Liver (tissue), 3 donors: ENCODE data around the gene ZNHIT2.
"Not testable (repeated sequence)": the region's sequence is repeated elsewhere in the genome, so short reads cannot be mapped to it uniquely, and the experiment has no call there.

Experiments used
- FOXA1 ChIP-seq: IDR thresholded peaks from 2 replicates; pipeline ENCODE4 v1.6.1; 2016; ENCODE audit warnings: antibody characterized with exemption
- GABPA ChIP-seq, 2 donors: IDR thresholded peaks in 1 of 2; conservative IDR thresholded peaks in 1 of 2; 2 replicates each; pipeline ENCODE4 v1.6.1; 2016; ENCODE audit warnings: antibody characterized with exemption in 2 of 2, mild to moderate bottlenecking in 1 of 2, moderate library complexity in 1 of 2
- RAD21 ChIP-seq, 2 donors: IDR thresholded peaks; 2 replicates each; pipeline ENCODE4 v1.6.1; 2016; ENCODE audit warnings: antibody characterized with exemption in 2 of 2, mild to moderate bottlenecking in 2 of 2
- YY1 ChIP-seq: IDR thresholded peaks from 2 replicates; pipeline ENCODE4 v1.6.1; 2016; ENCODE audit warnings: antibody characterized with exemption, mild to moderate bottlenecking
- TF ChIP-seq, protein P1 (sequence below): fragments of 150-350 bp; IDR thresholded peaks from 2 replicates; pipeline ENCODE4 v1.5.1; 2017; ENCODE audit warnings: improper control_type of control experiment, low read depth, low read length; ENCODE audit not compliant: missing input control
- TF ChIP-seq, protein P2 (sequence below): IDR thresholded peaks from 2 replicates; pipeline ENCODE4 v1.6.1; 2016; ENCODE audit warnings: antibody characterized with exemption
- TF ChIP-seq, protein P3 (sequence below): IDR thresholded peaks from 2 replicates; pipeline ENCODE4 v1.6.1; 2016; ENCODE audit warnings: antibody characterized with exemption, mild to moderate bottlenecking
- TF ChIP-seq, protein P4 (sequence below): IDR thresholded peaks from 2 replicates; pipeline ENCODE4 v1.6.1; 2016; ENCODE audit warnings: antibody characterized with exemption
- donor health status: healthy.
- donor health status: healthy.

DNA sequence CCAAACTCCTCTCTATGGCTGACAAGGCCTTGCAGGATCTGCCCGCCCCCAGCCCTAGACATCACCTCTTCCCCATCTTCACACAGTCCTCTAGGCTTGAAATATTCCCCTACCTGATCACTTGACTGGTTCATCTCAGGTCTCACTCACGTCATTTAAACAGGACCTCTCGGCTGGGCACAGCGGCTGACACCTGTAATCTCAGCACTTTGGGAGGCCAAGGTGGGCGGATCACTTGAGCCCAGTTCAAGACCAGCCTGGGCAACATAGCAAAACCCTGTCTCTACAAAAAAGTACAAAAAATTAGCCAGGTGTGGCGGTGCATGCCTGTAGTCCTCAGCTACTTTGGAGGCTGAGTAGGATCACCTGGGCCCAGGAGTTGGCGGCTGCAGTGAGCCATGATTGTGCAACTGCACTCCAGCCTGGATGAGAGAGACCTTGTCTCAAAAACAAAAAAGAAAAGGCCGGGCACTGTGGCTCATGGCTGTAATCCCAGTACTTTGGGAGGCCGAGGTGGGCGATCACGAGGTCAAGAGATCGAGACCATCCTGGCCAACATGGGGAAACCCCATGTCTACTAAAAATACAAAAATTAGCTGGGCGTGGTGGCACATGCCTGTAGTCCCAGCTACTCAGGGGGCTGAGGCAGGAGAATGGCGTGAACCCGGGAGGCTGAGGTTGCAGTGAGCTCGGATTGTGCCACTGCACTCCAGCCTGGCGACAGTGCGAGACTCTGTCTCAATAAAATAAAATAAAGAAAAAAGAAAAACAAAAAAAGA lies 1.6 kb upstream of the ZNHIT2 start:
- TF ChIP-seq, protein P1, sequence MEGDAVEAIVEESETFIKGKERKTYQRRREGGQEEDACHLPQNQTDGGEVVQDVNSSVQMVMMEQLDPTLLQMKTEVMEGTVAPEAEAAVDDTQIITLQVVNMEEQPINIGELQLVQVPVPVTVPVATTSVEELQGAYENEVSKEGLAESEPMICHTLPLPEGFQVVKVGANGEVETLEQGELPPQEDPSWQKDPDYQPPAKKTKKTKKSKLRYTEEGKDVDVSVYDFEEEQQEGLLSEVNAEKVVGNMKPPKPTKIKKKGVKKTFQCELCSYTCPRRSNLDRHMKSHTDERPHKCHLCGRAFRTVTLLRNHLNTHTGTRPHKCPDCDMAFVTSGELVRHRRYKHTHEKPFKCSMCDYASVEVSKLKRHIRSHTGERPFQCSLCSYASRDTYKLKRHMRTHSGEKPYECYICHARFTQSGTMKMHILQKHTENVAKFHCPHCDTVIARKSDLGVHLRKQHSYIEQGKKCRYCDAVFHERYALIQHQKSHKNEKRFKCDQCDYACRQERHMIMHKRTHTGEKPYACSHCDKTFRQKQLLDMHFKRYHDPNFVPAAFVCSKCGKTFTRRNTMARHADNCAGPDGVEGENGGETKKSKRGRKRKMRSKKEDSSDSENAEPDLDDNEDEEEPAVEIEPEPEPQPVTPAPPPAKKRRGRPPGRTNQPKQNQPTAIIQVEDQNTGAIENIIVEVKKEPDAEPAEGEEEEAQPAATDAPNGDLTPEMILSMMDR: not testable (repeated sequence)
- TF ChIP-seq, protein P2, sequence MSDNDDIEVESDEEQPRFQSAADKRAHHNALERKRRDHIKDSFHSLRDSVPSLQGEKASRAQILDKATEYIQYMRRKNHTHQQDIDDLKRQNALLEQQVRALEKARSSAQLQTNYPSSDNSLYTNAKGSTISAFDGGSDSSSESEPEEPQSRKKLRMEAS: not testable (repeated sequence)
- TF ChIP-seq GABPA (IDR thresholded peaks at IDR 0.05 in 1 of 2, conservative IDR thresholded peaks at IDR 0.05 in 1 of 2); YY1; RAD21 (IDR thresholded peaks at IDR 0.05); FOXA1: not testable (repeated sequence)
- TF ChIP-seq, protein P3, sequence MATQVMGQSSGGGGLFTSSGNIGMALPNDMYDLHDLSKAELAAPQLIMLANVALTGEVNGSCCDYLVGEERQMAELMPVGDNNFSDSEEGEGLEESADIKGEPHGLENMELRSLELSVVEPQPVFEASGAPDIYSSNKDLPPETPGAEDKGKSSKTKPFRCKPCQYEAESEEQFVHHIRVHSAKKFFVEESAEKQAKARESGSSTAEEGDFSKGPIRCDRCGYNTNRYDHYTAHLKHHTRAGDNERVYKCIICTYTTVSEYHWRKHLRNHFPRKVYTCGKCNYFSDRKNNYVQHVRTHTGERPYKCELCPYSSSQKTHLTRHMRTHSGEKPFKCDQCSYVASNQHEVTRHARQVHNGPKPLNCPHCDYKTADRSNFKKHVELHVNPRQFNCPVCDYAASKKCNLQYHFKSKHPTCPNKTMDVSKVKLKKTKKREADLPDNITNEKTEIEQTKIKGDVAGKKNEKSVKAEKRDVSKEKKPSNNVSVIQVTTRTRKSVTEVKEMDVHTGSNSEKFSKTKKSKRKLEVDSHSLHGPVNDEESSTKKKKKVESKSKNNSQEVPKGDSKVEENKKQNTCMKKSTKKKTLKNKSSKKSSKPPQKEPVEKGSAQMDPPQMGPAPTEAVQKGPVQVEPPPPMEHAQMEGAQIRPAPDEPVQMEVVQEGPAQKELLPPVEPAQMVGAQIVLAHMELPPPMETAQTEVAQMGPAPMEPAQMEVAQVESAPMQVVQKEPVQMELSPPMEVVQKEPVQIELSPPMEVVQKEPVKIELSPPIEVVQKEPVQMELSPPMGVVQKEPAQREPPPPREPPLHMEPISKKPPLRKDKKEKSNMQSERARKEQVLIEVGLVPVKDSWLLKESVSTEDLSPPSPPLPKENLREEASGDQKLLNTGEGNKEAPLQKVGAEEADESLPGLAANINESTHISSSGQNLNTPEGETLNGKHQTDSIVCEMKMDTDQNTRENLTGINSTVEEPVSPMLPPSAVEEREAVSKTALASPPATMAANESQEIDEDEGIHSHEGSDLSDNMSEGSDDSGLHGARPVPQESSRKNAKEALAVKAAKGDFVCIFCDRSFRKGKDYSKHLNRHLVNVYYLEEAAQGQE: not testable (repeated sequence)
- TF ChIP-seq, protein P4, sequence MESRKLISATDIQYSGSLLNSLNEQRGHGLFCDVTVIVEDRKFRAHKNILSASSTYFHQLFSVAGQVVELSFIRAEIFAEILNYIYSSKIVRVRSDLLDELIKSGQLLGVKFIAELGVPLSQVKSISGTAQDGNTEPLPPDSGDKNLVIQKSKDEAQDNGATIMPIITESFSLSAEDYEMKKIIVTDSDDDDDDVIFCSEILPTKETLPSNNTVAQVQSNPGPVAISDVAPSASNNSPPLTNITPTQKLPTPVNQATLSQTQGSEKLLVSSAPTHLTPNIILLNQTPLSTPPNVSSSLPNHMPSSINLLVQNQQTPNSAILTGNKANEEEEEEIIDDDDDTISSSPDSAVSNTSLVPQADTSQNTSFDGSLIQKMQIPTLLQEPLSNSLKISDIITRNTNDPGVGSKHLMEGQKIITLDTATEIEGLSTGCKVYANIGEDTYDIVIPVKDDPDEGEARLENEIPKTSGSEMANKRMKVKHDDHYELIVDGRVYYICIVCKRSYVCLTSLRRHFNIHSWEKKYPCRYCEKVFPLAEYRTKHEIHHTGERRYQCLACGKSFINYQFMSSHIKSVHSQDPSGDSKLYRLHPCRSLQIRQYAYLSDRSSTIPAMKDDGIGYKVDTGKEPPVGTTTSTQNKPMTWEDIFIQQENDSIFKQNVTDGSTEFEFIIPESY: not testable (repeated sequence)
